GM23248 (cell line): ENCODE results near the gene CLPX.

Experiments used
- EZH2 ChIP-seq: fragments of 200-600 bp; sonication (generic); IDR thresholded peaks from 2 replicates; pipeline ENCODE4 v1.6.1; 2018; ENCODE audit warnings: antibody characterized with exemption, mild to moderate bottlenecking; ENCODE audit not compliant: insufficient read depth, poor library complexity, severe bottlenecking
- EZH2phosphoT487 ChIP-seq: fragments of 200-600 bp; sonication (generic); IDR thresholded peaks from 2 replicates; pipeline ENCODE4 v1.6.1; 2018; ENCODE audit warnings: antibody characterized with exemption, moderate library complexity, mild to moderate bottlenecking, low read depth; ENCODE audit not compliant: insufficient read depth

GRCh38 chr15:65106011-65106590, 79.0 kb downstream of the CLPX start:
- TF ChIP-seq EZH2 (no peak), EZH2phosphoT487 (no peak)
